ENCODE results near the gene ENTPD6.

The ENTPD6 gene

GRCh38 chr20:25257130-25257529 is 61.6 kb downstream of the ENTPD6 start:
- TF ChIP-seq GATA3 (IDR thresholded peaks at IDR 0.05; ENCODE audit: low read depth, low read length) (no peak), GATA2 (IDR thresholded peaks at IDR 0.05; ENCODE audit: low read depth, low read length) (no peak)

GRCh38 chr20:25257756-25258475 is 62.4 kb downstream of the ENTPD6 start:
- TF ChIP-seq GATA2 (IDR thresholded peaks at IDR 0.05; ENCODE audit: low read depth, low read length) (no peak), GATA3 (IDR thresholded peaks at IDR 0.05; ENCODE audit: low read depth, low read length) (no peak)

GRCh38 chr20:25258476-25258805 is 62.9 kb downstream of the ENTPD6 start:
- TF ChIP-seq GATA3 (IDR thresholded peaks at IDR 0.05; ENCODE audit: low read depth, low read length) = no peak

GRCh38 chr20:25258828-25259227 is 63.3 kb downstream of the ENTPD6 start:
- TF ChIP-seq GATA2 (IDR thresholded peaks at IDR 0.05; ENCODE audit: low read depth, low read length) (no peak), GATA3 (IDR thresholded peaks at IDR 0.05; ENCODE audit: low read depth, low read length) (no peak)

- TF ChIP-seq GATA2 (IDR thresholded peaks at IDR 0.05; ENCODE audit: low read depth, low read length) (no peak), GATA3 (IDR thresholded peaks at IDR 0.05; ENCODE audit: low read depth, low read length) (no peak)
Observed at GRCh38 chr20:25259358-25259757, 63.8 kb downstream of the ENTPD6 start.

- TF ChIP-seq GATA3 (IDR thresholded peaks at IDR 0.05; ENCODE audit: low read depth, low read length) = no peak
- no peak for TF ChIP-seq GATA2 (IDR thresholded peaks at IDR 0.05; ENCODE audit: low read depth, low read length)
Observed at GRCh38 chr20:25259788-25260254, 64.3 kb downstream of the ENTPD6 start.

- peak; percentile 54 for TF ChIP-seq GATA2 (IDR thresholded peaks at IDR 0.05; ENCODE audit: low read depth, low read length)
- TF ChIP-seq GATA3 (IDR thresholded peaks at IDR 0.05; ENCODE audit: low read depth, low read length) = no peak
Observed at GRCh38 chr20:25269057-25269832, 73.7 kb downstream of the ENTPD6 start.

GRCh38 chr20:25269833-25270170 is 74.3 kb downstream of the ENTPD6 start:
- TF ChIP-seq GATA3 (IDR thresholded peaks at IDR 0.05; ENCODE audit: low read depth, low read length) (no peak), GATA2 (IDR thresholded peaks at IDR 0.05; ENCODE audit: low read depth, low read length) (no peak)

GRCh38 chr20:25270829-25271251 is 75.3 kb downstream of the ENTPD6 start:
- TF ChIP-seq GATA2 (IDR thresholded peaks at IDR 0.05; ENCODE audit: low read depth, low read length) = no peak

- TF ChIP-seq GATA2 (IDR thresholded peaks at IDR 0.05; ENCODE audit: low read depth, low read length) (no peak), GATA3 (IDR thresholded peaks at IDR 0.05; ENCODE audit: low read depth, low read length) (no peak)
Observed at GRCh38 chr20:25271486-25272222, 76.1 kb downstream of the ENTPD6 start.

- TF ChIP-seq GATA3 (IDR thresholded peaks at IDR 0.05; ENCODE audit: low read depth, low read length) = no peak
- no peak for TF ChIP-seq GATA2 (IDR thresholded peaks at IDR 0.05; ENCODE audit: low read depth, low read length)
Observed at GRCh38 chr20:25272223-25273000, 76.9 kb downstream of the ENTPD6 start.

GRCh38 chr20:25273046-25273445 is 77.5 kb downstream of the ENTPD6 start:
- TF ChIP-seq GATA3 (IDR thresholded peaks at IDR 0.05; ENCODE audit: low read depth, low read length) = no peak
- TF ChIP-seq GATA2 (IDR thresholded peaks at IDR 0.05; ENCODE audit: low read depth, low read length) = no peak

GRCh38 chr20:25273541-25274358 is 78.2 kb downstream of the ENTPD6 start:
- TF ChIP-seq GATA3 (IDR thresholded peaks at IDR 0.05; ENCODE audit: low read depth, low read length) = no peak
- no peak for TF ChIP-seq GATA2 (IDR thresholded peaks at IDR 0.05; ENCODE audit: low read depth, low read length)
